ENCODE results near the gene SCN8A.

SCN8A gene

DNA sequence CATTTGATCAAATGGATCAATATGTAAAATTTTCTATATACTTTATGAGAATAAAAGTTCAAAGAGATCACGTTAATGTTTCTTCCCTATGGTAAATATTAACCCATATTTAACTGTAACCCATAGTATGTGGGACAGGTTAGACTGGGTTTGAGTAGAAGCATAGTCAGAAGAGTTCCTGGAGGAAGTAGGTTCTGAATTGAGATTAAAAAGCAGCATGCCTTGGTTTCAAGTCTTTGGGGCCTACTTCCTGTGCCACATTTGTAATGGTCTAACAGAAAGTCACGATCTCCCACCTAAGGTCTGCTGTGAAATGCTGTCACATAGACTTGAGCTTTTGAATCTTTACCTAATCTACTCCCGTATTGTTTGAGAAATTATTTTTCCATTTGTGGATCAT lies 193.7 kb downstream of the SCN8A start:
- no peak for DNase-seq (ENCODE audit: low read depth in 1 of 2, low spot score in 1 of 2)
- H3K27me3 ChIP-seq (ENCODE audit: insufficient read depth, poor library complexity, severe bottlenecking) = no peaks in the 10 kb centered on the region
- no peak overlapping the region for H3K27ac ChIP-seq (replicated peaks)

DNA sequence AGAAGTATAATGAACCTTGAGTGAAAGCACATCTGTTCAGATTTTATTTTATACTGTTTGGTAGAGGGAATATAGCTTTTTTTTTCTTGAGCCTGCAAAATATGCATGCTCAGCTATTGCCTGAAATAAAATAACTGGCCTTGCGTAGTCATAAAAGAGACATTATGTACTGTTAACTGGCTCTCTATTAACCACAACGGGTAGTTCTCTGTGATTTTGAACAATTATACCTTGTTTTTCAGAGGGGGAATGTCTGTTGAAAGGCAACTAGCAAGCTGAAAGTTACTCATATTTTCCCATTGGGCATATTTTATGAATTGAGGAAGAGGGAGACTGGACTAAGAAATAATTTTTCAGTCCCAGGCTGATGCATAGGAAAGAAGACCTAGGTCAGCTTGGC lies 194.9 kb downstream of the SCN8A start:
- Histone ChIP-seq H3K27ac (replicated peaks) (no peak overlapping the region), H3K4me3 (replicated peaks; ENCODE audit: insufficient read depth, low read length) (no peak overlapping the region), H3K27me3 (ENCODE audit: insufficient read depth, poor library complexity, severe bottlenecking) (no peaks in the 10 kb centered on the region)
- TF ChIP-seq POLR2AphosphoS5 (IDR thresholded peaks at IDR 0.05; ENCODE audit: low read depth) (no peak), SPI1 (IDR thresholded peaks at IDR 0.05; ENCODE audit: borderline replicate concordance, low read depth) (no peak), GABPA (IDR thresholded peaks at IDR 0.05; ENCODE audit: low read depth) (no peak)
- TF ChIP-seq, protein P1, sequence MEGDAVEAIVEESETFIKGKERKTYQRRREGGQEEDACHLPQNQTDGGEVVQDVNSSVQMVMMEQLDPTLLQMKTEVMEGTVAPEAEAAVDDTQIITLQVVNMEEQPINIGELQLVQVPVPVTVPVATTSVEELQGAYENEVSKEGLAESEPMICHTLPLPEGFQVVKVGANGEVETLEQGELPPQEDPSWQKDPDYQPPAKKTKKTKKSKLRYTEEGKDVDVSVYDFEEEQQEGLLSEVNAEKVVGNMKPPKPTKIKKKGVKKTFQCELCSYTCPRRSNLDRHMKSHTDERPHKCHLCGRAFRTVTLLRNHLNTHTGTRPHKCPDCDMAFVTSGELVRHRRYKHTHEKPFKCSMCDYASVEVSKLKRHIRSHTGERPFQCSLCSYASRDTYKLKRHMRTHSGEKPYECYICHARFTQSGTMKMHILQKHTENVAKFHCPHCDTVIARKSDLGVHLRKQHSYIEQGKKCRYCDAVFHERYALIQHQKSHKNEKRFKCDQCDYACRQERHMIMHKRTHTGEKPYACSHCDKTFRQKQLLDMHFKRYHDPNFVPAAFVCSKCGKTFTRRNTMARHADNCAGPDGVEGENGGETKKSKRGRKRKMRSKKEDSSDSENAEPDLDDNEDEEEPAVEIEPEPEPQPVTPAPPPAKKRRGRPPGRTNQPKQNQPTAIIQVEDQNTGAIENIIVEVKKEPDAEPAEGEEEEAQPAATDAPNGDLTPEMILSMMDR (IDR thresholded peaks at IDR 0.05; ENCODE audit: insufficient read depth, low read length) = no peak
- TF ChIP-seq, protein P2, sequence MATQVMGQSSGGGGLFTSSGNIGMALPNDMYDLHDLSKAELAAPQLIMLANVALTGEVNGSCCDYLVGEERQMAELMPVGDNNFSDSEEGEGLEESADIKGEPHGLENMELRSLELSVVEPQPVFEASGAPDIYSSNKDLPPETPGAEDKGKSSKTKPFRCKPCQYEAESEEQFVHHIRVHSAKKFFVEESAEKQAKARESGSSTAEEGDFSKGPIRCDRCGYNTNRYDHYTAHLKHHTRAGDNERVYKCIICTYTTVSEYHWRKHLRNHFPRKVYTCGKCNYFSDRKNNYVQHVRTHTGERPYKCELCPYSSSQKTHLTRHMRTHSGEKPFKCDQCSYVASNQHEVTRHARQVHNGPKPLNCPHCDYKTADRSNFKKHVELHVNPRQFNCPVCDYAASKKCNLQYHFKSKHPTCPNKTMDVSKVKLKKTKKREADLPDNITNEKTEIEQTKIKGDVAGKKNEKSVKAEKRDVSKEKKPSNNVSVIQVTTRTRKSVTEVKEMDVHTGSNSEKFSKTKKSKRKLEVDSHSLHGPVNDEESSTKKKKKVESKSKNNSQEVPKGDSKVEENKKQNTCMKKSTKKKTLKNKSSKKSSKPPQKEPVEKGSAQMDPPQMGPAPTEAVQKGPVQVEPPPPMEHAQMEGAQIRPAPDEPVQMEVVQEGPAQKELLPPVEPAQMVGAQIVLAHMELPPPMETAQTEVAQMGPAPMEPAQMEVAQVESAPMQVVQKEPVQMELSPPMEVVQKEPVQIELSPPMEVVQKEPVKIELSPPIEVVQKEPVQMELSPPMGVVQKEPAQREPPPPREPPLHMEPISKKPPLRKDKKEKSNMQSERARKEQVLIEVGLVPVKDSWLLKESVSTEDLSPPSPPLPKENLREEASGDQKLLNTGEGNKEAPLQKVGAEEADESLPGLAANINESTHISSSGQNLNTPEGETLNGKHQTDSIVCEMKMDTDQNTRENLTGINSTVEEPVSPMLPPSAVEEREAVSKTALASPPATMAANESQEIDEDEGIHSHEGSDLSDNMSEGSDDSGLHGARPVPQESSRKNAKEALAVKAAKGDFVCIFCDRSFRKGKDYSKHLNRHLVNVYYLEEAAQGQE (IDR thresholded peaks at IDR 0.05; ENCODE audit: insufficient replicate concordance, low read depth) = no peak
- DNase-seq (ENCODE audit: low read depth in 1 of 2, low spot score in 1 of 2) = no peak

More for the DNA sequence above, 193.7 kb downstream of the SCN8A start:
- TF ChIP-seq, protein P1 (IDR thresholded peaks at IDR 0.05; ENCODE audit: insufficient read depth, low read length) = no peak
- no peak for TF ChIP-seq SPI1 (IDR thresholded peaks at IDR 0.05; ENCODE audit: borderline replicate concordance, low read depth)
- TF ChIP-seq GABPA (IDR thresholded peaks at IDR 0.05; ENCODE audit: low read depth) = no peak
- TF ChIP-seq, protein P2 (IDR thresholded peaks at IDR 0.05; ENCODE audit: insufficient replicate concordance, low read depth) = no peak
- TF ChIP-seq POLR2AphosphoS5 (IDR thresholded peaks at IDR 0.05; ENCODE audit: low read depth) = no peak
- H3K4me3 ChIP-seq (replicated peaks; ENCODE audit: insufficient read depth, low read length) = no peak overlapping the region

DNA sequence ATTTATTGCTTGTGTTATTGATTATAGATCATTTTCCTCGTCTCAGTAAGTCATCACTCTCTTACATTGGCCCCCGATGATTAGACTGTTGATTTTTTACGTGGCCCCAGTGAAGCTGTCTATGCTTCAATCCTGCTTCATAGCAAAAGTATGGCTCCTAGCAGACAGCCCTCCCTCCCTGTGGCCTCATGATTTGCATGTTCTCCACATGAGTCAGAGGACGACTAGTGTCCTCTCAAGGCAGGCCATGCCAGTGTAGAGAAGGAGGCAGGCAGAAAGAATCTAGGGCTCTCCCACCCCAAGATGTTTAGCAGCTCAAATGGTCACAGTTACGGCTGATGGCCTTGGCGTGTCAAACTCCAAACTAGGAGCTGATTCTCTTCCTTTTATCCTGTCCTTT lies 197.8 kb downstream of the SCN8A start:
- DNase-seq (ENCODE audit: low read depth in 1 of 2, low spot score in 1 of 2) = no peak
- Histone ChIP-seq H3K4me3 (replicated peaks; ENCODE audit: insufficient read depth, low read length) (no peak overlapping the region), H3K27me3 (ENCODE audit: insufficient read depth, poor library complexity, severe bottlenecking) (no peaks in the 10 kb centered on the region), H3K27ac (replicated peaks) (no peak overlapping the region)
- TF ChIP-seq, protein P2 (IDR thresholded peaks at IDR 0.05; ENCODE audit: insufficient replicate concordance, low read depth) = no peak
- TF ChIP-seq SPI1 (IDR thresholded peaks at IDR 0.05; ENCODE audit: borderline replicate concordance, low read depth) (no peak), POLR2AphosphoS5 (IDR thresholded peaks at IDR 0.05; ENCODE audit: low read depth) (no peak), GABPA (IDR thresholded peaks at IDR 0.05; ENCODE audit: low read depth) (no peak)
- TF ChIP-seq, protein P1 (IDR thresholded peaks at IDR 0.05; ENCODE audit: insufficient read depth, low read length) = no peak

Measured in HL-60 (cell line).